HepG2 (cell line): Measurements from ENCODE around the gene TMCC2. TPM values are rescaled to one million over a fixed set of nuclear protein-coding genes. Genes with fewer than 3 reads are reported as not detected.

Experiments
- BHLHE40 ChIP-seq: IDR thresholded peaks from 2 replicates; pipeline ENCODE4 v1.6.1; 2011; ENCODE audit warnings: low read length, improper control_type of control experiment
- DMAP1 ChIP-seq: IDR thresholded peaks from 2 replicates; pipeline ENCODE4 v1.6.1; 2016
- DRAP1 ChIP-seq: IDR thresholded peaks from 2 replicates; pipeline ENCODE4 v1.6.1; 2016; ENCODE audit warnings: missing genetic modification reagents, missing compliant biosample characterization
- HMG20B ChIP-seq: conservative IDR thresholded peaks from 2 replicates; pipeline ENCODE4 v1.6.1; 2016; ENCODE audit warnings: missing genetic modification reagents, missing compliant biosample characterization
- MXD3 ChIP-seq: IDR thresholded peaks from 2 replicates; pipeline ENCODE4 v1.6.1; 2016; ENCODE audit warnings: mild to moderate bottlenecking, missing biosample characterization, missing genetic modification reagents
- RAD21 ChIP-seq: fragments of 450-650 bp; formaldehyde crosslinking; IDR thresholded peaks from 2 replicates; pipeline ENCODE4 v1.5.0; 2020; ENCODE audit warnings: mild to moderate bottlenecking
- SP2 ChIP-seq: sonication (generic); formaldehyde crosslinking; IDR thresholded peaks from 2 replicates; pipeline ENCODE4 v1.5.1; 2020; ENCODE audit warnings: mild to moderate bottlenecking, missing genetic modification reagents
- THRA ChIP-seq: sonication (generic); formaldehyde crosslinking; IDR thresholded peaks from 2 replicates; pipeline ENCODE4 v1.4.0; 2020; ENCODE audit warnings: missing genetic modification reagents, borderline replicate concordance
- ZBTB1 ChIP-seq: sonication (generic); formaldehyde crosslinking; IDR thresholded peaks from 2 replicates; pipeline ENCODE4 v1.4.0; 2020; ENCODE audit warnings: missing genetic modification reagents, borderline replicate concordance
- ZNF253 ChIP-seq: sonication (generic); formaldehyde crosslinking; IDR thresholded peaks from 2 replicates; pipeline ENCODE4 v1.8.0; 2022; ENCODE audit warnings: mild to moderate bottlenecking, missing genetic modification reagents, borderline replicate concordance
- ZNF33A ChIP-seq: sonication (generic); formaldehyde crosslinking; IDR thresholded peaks from 2 replicates; pipeline ENCODE4 v1.5.1; 2020; ENCODE audit warnings: missing genetic modification reagents, mild to moderate bottlenecking, moderate library complexity, borderline replicate concordance
- ZNF513 ChIP-seq: sonication (generic); formaldehyde crosslinking; conservative IDR thresholded peaks from 2 replicates; pipeline ENCODE4 v1.5.0; 2020; ENCODE audit warnings: missing genetic modification reagents
- ZNF557 ChIP-seq: sonication (generic); formaldehyde crosslinking; IDR thresholded peaks from 2 replicates; pipeline ENCODE4 v1.4.0; 2020; ENCODE audit warnings: missing genetic modification reagents
- ZNF570 ChIP-seq: sonication (generic); formaldehyde crosslinking; IDR thresholded peaks from 2 replicates; pipeline ENCODE4 v1.4.0; 2020; ENCODE audit warnings: mild to moderate bottlenecking, missing genetic modification reagents, borderline replicate concordance
- ZNF619 ChIP-seq: sonication (generic); formaldehyde crosslinking; IDR thresholded peaks from 2 replicates; pipeline ENCODE4 v1.4.0; 2020; ENCODE audit warnings: mild to moderate bottlenecking, missing genetic modification reagents
- polyA plus RNA-seq, 8 experiments: library from polyadenylated mRNA; depleted of rRNA in 3 of 8; stranded (reverse) in 7 of 8; unstranded in 1 of 8; fragments of >200 nt; fragmentation: Illumina TruSeq in 4 of 8; extraction: Trizol in 4 of 8; gene quantifications; 2 replicates each; pipeline versions ENCODE4 v1.2.1 to v1.2.3, GENCODE V29; 2011 to 2016; ENCODE audit warnings: low read depth in 4 of 8, missing spikeins in 1 of 8, mixed read lengths in 1 of 8; ENCODE audit not compliant: insufficient read depth in 1 of 8
- total RNA-seq, 5 experiments: library from RNA; depleted of rRNA; stranded (reverse); fragments of >200 nt; fragmentation: Illumina TruSeq; extraction: Trizol; gene quantifications; 2 replicates each; pipeline ENCODE4 v1.2.3, GENCODE V29; 2016; ENCODE audit warnings: low read depth in 1 of 5

TMCC2 gene
- total and polyA plus RNA-seq, 2 of the 13 experiments (the other 11 are each of a cell fraction or from before 2014, with no cell fraction given): 0.12 to 0.24 TPM

GRCh38 chr1:205294175-205294917 lies 66.6 kb downstream of the TMCC2 start (continued):
- TF ChIP-seq MXD3 (CRISPR knock-in tag) (no peak), ZNF570 (CRISPR knock-in tag) (no peak), ZNF33A (no peak), ZNF253 (CRISPR knock-in tag) (no peak), ZNF619 (CRISPR knock-in tag) (no peak), RAD21 (CRISPR knock-in tag) (no peak; the same call in 1 of the 2 replicates), SP2 (CRISPR knock-in tag) (no peak), THRA (CRISPR knock-in tag) (no peak), DRAP1 (CRISPR knock-in tag) (no peak), BHLHE40 (no peak), ZNF513 (CRISPR knock-in tag) (no peak), ZBTB1 (CRISPR knock-in tag) (no peak), DMAP1 (CRISPR knock-in tag) (peak; percentile 71), HMG20B (CRISPR knock-in tag) (no peak; the same call in 1 of the 2 replicates), ZNF557 (no peak)
